ENCODE data around the gene LRP5.
"Not testable (repeated sequence)": the region's sequence is repeated elsewhere in the genome, so short reads cannot be mapped to it uniquely, and the experiment has no call there.

LRP5 gene

DNA sequence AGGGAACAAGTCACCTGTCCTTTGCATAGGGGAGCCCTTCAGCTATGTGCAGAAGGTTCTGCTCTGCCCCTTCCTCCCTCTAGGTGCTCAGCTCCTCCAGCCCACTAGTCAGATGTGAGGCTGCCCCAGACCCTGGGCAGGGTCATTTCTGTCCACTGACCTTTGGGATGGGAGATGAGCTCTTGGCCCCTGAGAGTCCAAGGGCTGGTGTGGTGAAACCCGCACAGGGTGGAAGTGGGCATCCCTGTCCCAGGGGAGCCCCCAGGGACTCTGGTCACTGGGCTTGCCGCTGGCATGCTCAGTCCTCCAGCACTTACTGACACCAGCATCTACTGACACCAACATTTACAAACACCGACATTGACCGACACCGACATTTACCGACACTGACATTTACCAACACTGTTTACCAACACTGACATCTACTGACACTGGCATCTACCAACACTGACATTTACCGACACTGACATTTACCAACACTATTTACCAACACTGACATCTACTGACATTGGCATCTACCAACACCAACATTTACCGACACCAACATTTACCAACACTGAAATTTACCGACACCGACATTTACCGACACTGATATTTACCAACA is 76.3 kb downstream of the LRP5 start:
- no peak for DNase-seq (ENCODE audit: low read depth in 2 of 2)

DNA sequence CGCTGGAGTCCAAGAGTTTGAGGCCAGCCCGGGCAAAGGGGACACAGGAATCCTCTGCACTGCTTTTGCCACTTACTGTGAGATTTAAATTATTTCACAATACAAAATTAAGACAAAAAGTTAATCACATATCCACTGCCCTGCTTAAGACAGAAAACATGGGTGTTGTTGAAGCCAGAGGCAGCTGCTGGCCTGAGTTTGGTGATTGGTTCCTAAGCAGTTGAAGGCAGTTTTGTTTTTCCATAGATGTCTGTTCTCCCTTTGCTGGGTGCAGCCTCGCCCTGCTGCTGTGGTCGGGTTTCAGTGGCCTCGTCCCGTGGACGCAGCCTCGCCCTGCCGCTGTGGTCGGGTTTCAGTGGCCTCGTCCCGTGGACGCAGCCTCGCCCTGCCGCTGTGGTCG is 77.9 kb downstream of the LRP5 start:
- no peak for DNase-seq (ENCODE audit: low read depth in 2 of 2)

DNA sequence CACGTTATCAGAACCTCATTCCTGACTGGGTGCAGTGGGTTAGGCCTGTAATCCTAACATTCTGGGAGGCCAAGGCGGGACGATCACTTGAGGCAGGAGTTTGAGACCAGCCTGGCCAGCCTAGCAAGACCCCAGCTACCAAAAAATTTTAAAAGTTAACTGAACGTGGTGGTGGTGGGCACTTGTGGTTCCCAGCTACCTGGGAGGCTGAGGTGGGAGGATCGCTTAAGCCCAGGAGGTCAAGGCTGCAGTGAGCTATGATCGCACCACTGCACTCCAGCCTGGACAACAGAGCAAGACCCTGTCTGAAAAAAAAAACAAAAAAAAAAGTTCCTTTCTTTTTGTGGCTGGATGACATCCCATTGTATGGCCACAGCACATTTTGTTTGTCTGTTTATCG is 80.4 kb downstream of the LRP5 start:
- DNase-seq (ENCODE audit: low read depth in 2 of 2) = no peak

DNA sequence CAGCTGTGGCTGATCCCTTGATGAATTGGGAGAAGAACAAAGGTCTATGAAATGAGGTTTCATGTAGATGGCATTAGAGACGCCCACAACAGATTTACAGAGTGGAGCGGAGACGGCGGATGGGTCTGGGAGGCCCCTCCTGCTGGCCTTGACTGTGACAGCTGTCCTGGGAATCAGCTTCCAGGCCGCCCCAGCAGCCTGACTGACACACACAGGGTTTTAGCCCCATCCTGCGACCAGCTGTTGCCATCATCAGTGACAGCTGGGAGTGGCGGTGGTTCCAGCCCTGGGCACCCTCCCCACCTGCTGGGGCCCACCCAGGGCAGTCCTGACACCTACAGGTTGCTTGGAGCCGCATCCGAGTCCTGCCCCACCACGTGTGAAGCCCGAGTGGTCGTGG is 84.1 kb downstream of the LRP5 start:
- DNase-seq (ENCODE audit: low read depth in 2 of 2) = no peak

DNA sequence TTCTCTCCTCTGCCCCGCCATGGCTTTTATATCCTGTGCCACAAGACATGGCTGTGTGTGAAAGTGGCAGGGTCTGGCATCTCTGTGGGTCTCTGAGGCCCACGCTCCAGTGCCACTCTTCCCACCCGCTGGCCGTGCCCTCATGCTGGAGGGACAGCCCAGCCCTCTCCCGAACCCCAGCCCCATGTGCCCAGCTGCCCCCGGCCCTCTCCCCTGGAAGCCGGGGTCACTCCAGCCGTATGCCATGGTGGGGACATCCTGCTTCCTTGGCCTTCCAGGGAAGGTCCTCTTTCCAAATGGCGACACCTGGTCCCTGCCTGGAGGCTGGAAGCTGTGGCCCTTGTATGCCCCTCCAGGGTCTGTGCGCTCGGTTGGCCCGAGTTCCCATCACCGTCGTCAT is 84.9 kb downstream of the LRP5 start:
- no peak for DNase-seq (ENCODE audit: low read depth in 2 of 2)

DNA sequence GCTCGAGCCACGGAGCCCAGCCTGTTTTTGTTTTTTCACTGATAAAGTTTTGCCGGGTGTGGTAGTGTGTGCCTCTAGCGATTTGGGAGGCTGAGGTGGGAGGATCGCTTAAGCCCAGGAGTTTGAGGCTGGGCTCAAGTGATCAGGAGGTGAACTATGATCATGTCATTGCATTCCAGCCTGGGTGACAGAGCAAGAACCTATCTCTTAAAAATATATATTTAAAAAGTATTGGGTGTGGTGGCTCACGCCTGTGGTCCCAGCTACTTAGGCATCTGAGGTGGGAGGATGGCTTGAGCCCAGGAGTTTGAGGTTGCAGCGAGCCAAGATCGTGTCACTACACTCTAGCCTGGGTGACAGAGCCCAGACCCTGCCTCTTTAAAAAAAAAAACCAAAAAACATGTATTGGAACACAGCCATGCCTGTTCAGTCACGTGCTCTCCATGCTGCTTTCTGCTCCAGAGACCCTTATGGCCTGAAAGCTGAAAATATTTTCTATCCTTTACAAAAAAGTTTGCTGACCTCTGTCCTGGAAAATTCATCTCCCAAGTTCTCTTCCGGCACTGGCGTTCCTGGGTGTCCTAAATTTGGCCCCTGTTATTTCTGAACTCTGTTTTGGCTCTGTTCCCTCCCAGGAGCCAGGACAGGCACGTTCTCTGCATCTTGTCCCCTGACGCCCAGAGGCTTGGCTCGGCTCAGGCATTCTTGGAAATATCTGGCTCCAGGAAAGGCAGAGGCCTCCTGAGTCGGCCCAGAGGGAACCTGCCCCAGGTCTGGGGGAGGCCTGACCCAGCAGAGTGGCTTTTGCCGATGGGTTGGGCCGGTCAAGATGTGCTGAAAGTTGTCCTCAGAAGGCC is 86.8 kb downstream of the LRP5 start:
- no peak for DNase-seq (ENCODE audit: low read depth in 2 of 2)

DNA sequence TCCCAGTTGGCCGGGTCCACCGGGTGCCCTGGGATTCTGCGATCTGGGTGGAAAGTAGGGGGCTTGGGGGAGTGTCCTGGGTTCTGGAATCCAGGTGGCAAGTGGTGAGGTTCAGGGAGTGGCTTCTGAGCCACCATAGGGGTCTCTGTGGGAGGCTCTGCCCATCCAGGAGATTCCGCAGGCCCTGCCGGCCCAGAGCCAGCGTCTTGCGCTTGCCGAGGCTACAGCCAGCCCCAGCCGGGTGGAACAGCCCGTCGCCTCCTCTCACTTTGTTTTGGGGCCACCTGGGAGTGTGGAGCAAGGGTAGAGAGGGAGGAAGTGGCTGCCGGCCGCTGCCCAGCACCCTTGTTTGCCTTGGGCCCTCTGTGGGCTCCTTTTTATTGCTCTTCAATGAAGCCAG is 87.5 kb downstream of the LRP5 start:
- no peak for DNase-seq (ENCODE audit: low read depth in 2 of 2)

DNA sequence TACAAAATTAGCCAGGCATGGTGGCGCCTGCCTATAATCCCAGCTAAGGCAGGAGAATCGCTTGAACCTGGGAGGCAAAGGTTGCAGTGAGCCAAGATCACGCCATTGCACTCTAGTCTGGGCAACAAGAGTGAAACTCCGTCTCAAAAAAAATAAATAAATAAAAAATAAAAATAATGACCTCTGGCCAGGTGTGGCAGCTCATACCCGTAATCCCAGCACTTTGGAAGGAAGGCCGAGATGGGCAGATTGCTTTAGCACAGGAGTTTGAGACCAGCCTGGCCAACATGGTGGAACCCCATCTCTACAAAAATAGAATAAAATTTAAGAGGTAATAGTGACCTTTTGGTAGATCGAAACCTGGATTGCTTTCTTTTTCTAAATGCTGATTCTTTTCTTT is 88.2 kb downstream of the LRP5 start:
- DNase-seq (ENCODE audit: low read depth in 2 of 2) = not testable (repeated sequence)

DNA sequence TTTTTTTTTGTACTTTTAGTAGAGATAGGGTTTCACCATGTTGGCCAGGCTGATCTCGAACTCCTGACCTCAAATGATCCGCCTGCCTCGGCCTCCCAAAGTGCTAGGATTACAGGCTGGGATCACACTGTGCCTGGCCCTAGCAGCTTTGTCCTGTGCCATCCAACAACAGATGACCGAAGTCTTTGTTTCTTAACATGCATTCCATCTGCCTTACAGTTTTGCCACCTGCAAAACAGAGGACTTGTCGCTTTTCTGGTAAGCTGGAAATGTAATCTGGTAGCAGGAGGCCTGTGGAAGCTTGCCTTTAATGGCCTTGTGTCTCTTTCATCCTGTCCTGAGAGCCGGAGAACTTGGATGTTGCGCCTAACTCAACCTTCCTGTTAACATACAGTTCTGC is 89.5 kb downstream of the LRP5 start:
- no peak for DNase-seq (ENCODE audit: low read depth in 2 of 2)

DNA sequence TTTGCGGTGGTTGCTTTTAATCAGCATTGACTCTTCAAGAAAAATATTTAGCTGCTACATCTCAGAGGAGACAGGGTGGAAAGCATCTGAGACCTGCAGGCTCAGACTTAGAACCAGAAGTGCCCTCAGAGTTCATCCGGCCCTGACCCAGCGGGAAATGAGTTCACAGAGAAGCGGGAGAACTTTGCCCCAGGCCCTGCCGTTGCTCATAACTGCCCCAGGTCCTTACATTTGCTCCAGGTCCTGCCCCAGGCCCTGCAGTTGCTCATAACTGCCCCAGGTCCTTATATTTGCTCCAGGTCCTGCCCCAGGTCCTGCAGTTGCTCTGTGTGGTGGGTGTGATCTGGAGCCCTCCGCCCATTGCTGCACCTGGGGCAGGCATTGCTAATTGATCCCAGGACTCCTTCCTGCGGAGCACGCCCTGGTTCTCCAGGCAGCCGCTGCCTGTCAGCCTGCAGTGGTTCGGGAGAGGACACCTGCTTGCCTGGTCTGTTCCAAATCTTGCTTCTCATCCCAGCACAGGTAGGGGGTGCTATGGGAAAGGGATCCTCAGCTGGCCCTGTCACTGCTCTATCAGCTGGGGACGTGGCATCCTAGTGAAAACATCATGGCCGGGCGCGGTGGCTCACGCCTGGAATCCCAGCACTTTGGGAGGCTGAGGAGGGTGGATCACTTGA is 90.1 kb downstream of the LRP5 start:
- no peak for DNase-seq (ENCODE audit: low read depth in 2 of 2)

DNA sequence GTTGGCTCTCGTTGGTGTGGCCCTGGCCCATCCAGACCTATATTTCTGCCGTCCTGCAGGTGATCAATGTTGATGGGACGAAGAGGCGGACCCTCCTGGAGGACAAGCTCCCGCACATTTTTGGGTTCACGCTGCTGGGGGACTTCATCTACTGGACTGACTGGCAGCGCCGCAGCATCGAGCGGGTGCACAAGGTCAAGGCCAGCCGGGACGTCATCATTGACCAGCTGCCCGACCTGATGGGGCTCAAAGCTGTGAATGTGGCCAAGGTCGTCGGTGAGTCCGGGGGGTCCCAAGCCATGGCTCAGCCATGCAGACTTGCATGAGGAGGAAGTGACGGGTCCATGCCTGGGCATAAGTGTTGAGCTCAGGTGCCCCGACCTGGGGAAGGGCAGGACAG is 91.0 kb downstream of the LRP5 start:
- no peak for DNase-seq (ENCODE audit: low read depth in 2 of 2)

DNA sequence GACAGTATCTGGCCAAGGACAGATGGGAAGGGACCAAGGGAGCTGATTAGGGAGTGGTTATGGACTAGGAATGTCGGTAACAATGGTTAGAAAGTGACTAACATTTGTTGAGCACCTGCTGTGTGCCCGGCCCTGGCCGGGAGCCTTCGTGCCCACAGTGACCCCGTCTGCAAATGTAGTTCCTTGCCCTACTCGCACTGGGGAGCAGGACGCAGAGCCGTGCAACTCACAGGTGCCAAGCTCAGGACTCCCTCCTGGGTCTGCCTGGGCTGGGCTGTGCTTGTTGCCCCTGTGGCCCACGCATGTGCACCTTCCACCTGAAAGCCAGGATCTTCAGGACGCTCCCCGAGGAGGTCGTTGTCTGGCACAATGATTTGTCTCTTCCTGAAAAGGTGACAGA is 91.4 kb downstream of the LRP5 start:
- no peak for DNase-seq (ENCODE audit: low read depth in 2 of 2)

DNA sequence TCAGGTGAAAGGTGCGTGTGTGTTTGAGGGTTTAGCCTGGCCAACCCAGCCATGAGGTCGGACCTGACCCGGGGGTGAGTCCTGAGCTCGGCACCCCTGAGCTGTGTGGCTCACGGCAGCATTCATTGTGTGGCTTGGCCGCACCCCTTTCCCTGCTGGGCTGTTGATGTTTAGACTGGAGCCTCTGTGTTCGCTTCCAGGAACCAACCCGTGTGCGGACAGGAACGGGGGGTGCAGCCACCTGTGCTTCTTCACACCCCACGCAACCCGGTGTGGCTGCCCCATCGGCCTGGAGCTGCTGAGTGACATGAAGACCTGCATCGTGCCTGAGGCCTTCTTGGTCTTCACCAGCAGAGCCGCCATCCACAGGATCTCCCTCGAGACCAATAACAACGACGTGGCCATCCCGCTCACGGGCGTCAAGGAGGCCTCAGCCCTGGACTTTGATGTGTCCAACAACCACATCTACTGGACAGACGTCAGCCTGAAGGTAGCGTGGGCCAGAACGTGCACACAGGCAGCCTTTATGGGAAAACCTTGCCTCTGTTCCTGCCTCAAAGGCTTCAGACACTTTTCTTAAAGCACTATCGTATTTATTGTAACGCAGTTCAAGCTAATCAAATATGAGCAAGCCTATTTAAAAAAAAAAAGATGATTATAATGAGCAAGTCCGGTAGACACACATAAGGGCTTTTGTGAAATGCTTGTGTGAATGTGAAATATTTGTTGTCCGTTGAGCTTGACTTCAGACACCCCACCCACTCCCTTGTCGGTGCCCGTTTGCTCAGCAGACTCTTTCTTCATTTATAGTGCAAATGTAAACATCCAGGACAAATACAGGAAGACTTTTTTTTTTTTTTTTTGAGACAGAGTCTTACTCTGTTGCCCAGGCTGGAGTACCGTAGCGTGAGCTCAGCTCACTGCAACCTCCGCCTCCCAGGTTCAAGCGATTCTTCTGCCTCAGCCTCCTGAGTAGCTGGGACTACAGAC is 94.2 kb downstream of the LRP5 start:
- no peak for DNase-seq (ENCODE audit: low read depth in 2 of 2)

DNA sequence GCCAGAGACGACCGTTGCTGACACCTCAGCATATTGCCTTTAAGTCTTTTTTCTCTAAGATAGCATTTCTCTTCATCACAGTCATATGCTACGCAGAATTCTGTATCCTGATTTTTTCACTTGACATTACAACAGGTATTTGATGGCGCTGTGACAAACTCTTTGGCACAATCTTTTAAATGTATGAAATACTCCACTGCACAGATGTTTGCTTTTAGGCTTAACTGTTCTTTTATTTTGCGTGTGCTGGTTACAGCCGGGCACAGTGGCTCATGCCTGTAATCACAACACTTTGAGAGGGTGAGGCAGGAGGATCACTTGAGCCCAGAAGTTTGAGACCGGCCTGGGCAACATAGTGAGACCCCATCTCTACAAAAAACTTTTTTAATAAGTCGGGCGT is 96.1 kb downstream of the LRP5 start:
- DNase-seq (ENCODE audit: low read depth in 2 of 2) = no peak

DNA sequence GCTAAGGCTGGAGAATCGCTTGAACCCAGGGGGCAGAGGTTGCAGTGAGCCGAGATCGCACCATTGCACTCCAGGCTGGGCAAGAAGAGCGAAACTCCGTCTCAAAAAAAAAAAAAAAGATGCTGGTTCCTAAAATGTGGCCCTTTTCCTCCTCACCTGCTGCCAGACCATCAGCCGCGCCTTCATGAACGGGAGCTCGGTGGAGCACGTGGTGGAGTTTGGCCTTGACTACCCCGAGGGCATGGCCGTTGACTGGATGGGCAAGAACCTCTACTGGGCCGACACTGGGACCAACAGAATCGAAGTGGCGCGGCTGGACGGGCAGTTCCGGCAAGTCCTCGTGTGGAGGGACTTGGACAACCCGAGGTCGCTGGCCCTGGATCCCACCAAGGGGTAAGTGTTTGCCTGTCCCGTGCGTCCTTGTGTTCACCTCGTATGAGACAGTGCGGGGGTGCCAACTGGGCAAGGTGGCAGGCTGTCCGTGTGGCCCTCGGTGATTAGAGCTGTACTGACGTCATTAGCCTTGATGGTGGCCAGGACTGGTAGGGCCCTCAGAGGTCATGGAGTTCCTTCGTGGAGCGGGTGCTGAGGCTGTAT is 97.5 kb downstream of the LRP5 start:
- no peak for DNase-seq (ENCODE audit: low read depth in 2 of 2)

DNA sequence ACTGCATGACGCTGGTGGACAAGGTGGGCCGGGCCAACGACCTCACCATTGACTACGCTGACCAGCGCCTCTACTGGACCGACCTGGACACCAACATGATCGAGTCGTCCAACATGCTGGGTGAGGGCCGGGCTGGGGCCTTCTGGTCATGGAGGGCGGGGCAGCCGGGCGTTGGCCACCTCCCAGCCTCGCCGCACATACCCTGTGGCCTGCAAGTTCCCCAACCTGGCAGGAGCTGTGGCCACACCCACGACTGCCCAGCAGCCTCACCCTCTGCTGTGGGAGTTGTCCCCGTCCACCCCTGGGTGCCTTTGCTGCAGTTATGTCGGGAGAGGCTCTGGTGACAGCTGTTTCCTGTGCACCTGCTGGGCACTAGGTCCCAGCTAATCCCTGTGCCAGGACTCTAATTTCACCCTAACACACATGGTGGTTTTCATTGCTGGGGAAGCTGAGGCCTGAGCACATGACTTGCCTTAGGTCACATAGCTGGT is 99.2 kb downstream of the LRP5 start:
- no peak for DNase-seq (ENCODE audit: low read depth in 2 of 2)

DNA sequence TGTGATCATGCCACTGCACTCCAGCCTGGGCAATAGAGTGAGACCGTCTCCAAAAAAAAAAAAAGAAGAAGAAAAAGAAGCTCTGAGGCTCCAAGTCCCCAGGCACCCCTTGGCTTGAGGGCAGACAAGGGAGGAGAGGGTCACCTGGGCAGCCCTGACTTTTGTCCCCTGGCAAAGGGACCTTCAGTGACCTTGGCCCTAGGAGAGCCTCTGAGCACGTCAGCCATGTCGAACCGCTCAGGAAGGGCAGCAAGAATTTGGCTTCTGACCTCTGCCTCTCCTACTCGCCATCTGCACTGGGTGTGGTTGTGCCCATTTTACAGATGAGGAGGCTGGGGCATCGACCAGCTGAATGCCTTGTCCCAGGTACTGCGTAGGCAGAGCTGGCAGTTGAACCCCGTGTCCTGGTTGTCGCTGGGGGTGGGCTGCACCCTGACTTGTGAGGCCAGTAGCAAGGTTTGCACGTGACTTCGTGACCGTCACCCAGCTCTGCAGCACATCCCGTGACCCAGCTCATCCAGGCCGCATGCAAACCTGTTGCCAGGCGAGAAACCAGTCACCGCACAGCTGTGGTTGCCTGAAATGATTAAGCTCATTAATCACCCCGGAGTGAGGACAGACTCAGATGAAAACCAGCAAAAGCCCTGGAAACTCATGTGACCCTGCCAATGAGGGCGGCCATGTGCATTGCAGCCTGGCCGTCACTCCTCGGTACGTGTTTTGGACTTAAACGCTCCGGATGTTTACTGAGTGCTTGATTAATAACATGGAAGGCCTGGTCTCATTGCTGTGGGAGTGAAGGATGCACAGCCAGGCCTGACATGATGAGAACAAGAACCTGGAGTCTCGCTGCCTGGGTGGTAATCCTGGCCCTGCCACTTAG is 100.4 kb downstream of the LRP5 start:
- no peak for DNase-seq (ENCODE audit: low read depth in 2 of 2)

DNA sequence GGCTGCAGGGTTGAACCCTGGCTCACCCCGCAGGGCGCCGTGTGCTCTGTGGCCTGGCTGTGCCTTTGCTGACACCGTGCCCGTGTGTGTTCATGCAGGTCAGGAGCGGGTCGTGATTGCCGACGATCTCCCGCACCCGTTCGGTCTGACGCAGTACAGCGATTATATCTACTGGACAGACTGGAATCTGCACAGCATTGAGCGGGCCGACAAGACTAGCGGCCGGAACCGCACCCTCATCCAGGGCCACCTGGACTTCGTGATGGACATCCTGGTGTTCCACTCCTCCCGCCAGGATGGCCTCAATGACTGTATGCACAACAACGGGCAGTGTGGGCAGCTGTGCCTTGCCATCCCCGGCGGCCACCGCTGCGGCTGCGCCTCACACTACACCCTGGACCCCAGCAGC is 101.2 kb downstream of the LRP5 start:
- DNase-seq (ENCODE audit: low read depth in 2 of 2) = no peak

DNA sequence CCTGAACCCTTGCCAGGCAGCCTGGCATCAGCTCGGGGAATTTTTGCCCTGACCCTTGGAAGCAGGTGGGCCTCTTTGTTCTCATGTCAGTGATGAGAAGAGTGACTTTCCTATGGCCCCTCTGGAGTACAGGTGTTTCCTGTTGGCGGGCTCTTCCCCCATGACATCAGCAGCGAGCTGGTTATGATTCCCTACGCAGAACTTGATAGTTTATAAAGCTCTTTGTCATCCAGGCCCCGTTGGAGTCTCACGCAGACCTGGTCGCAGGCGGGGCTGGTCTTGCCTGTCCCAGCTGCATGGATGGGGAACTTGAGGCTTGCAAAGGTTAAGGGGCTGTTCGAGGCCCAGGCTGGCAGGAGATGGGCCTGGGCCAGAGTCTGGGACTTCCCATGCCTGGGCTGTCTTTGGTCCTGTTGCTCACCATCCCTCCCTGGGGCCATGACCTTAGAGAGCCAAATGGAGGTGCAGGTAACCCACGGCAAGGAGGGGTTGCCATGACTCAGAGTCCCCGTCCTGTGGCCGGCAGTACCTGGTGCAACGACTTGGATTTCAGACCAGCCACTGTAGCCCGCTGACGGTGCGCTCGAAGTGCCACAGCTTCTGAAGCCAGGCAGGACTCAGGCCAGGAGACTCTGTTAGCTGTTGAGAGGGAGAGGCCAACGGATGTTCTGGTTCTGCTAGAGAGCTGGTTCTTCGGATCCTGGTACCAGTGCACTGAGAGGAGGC is 102.3 kb downstream of the LRP5 start:
- no peak for DNase-seq (ENCODE audit: low read depth in 2 of 2)
